ENCODE results near the gene RANBP9. TPM values are rescaled to one million over a fixed set of nuclear protein-coding genes. Genes with fewer than 3 reads are reported as not detected.
A peak's percentile ranks its signal among the peaks of the same experiment; 100 is the strongest.

Gene RANBP9
- total and polyA plus RNA-seq, 2 experiments from 2014 or later, result 12.1 to 31.8 TPM

DNA sequence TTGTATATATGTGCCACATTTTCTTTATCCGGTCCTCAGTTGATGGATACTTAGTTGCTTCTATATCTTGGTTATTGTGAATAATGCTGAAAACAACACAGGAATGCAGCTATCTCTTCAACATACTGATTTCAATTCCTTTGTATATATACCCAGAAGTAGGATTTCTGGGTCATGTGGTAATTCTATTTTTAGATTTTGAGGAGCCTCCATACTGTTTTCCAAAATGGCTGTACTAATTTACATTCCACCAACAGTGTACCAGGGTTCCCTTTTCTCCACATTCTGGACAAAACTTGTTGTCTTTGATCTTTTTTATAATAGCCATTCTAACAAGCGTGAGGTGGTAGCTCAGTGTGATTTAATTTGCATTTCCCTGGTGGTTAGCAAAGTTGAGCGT lies 135.6 kb downstream of the RANBP9 start:
- no peak for ATAC-seq
- H3K36me3 Mint-ChIP-seq (ENCODE audit: low read depth), result peaks cover 13% of the 10 kb centered on the region
- H3K27ac Mint-ChIP-seq, result no peak overlapping the region
- H4K20me1 ChIP-seq (replicated peaks; ENCODE audit: insufficient read depth), result no peaks in the 10 kb centered on the region
- DNase-seq (ENCODE audit: low spot score), result no peak
- peaks cover 14% of the 10 kb centered on the region for H3K27me3 Mint-ChIP-seq (ENCODE audit: insufficient read depth, low read depth, poor library complexity)
- peaks cover 13% of the 10 kb centered on the region for H3K4me1 ChIP-seq (ENCODE audit: insufficient read depth)
- H3K36me3 ChIP-seq (ENCODE audit: insufficient read depth), result no peaks in the 10 kb centered on the region
- TF ChIP-seq NANOG (IDR thresholded peaks at IDR 0.05; ENCODE audit: borderline replicate concordance) (no peak), ZNF462 (CRISPR knock-in tag; IDR thresholded peaks at IDR 0.05) (no peak), POLR2AphosphoS5 (IDR thresholded peaks at IDR 0.05; ENCODE audit: low read depth) (no peak), JUNB (IDR thresholded peaks at IDR 0.05; ENCODE audit: unreplicated experiment) (no peak), ZNF114 (CRISPR knock-in tag; IDR thresholded peaks at IDR 0.05) (no peak)
- H3K4me1 Mint-ChIP-seq, result peaks cover 29% of the 10 kb centered on the region
- H3K4me3 Mint-ChIP-seq, result peak overlapping the region; percentile 61; the same call in 2 of the 3 replicates
- H3K27ac ChIP-seq (ENCODE audit: low read depth), result no peak overlapping the region
- no peaks in the 10 kb centered on the region for H3K9me2 ChIP-seq (ENCODE audit: insufficient read depth)
- peaks cover 28% of the 10 kb centered on the region for H3K79me2 ChIP-seq (replicated peaks; ENCODE audit: insufficient read depth)
- H2AFZ ChIP-seq, result no peak overlapping the region
- no peaks in the 10 kb centered on the region for H3K27me3 ChIP-seq (ENCODE audit: insufficient read depth)
- no peak overlapping the region for H3K4me2 ChIP-seq
- H3K4me3 ChIP-seq, result no peak overlapping the region
- no peaks in the 10 kb centered on the region; the same call in 2 of the 3 replicates for H3K9me3 Mint-ChIP-seq
- peaks cover 10% of the 10 kb centered on the region for H3F3A ChIP-seq (replicated peaks; ENCODE audit: low read depth)

DNA sequence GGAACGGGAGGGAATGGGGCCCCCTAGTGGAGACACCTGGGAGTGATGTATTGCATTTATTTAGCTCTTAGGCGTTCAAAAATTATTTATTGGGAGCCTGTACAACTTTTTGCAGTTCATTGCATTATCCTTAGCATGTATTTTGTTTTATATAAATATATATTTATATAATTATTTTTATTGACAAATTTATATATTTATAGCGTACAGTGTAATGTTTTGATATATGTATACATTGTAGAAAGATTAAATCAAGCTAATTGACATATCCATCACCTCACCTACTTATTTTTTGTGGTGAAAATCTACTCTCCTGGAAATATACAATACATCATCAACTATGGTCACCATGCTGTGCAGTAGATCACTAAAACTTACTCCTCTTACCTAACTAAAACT lies 136.3 kb downstream of the RANBP9 start:
- Histone ChIP-seq H4K20me1 (replicated peaks; ENCODE audit: insufficient read depth) (no peaks in the 10 kb centered on the region), H2AFZ (no peak overlapping the region), H3K4me2 (peak overlapping the region; percentile 94), H3K79me2 (replicated peaks; ENCODE audit: insufficient read depth) (peaks cover 28% of the 10 kb centered on the region), H3K36me3 (ENCODE audit: insufficient read depth) (no peaks in the 10 kb centered on the region), H3K4me3 (peak overlapping the region; percentile 84), H3K27ac (ENCODE audit: low read depth) (no peak overlapping the region), H3K4me1 (ENCODE audit: insufficient read depth) (peaks cover 13% of the 10 kb centered on the region), H3K9me2 (ENCODE audit: insufficient read depth) (no peaks in the 10 kb centered on the region), H3F3A (replicated peaks; ENCODE audit: low read depth) (peaks cover 10% of the 10 kb centered on the region), H3K27me3 (ENCODE audit: insufficient read depth) (no peaks in the 10 kb centered on the region)
- Mint-ChIP-seq H3K4me1 (peaks cover 29% of the 10 kb centered on the region), H3K27me3 (ENCODE audit: insufficient read depth, low read depth, poor library complexity) (peaks cover 12% of the 10 kb centered on the region), H3K9me3 (no peaks in the 10 kb centered on the region; the same call in 2 of the 3 replicates), H3K27ac (peak overlapping the region; percentile 98; the same call in 1 of the 2 replicates), H3K36me3 (ENCODE audit: low read depth) (peaks cover 7% of the 10 kb centered on the region), H3K4me3 (peak overlapping the region; percentile 85)
- ATAC-seq, result no peak
- no peak for DNase-seq (ENCODE audit: low spot score)
- TF ChIP-seq, protein P1, sequence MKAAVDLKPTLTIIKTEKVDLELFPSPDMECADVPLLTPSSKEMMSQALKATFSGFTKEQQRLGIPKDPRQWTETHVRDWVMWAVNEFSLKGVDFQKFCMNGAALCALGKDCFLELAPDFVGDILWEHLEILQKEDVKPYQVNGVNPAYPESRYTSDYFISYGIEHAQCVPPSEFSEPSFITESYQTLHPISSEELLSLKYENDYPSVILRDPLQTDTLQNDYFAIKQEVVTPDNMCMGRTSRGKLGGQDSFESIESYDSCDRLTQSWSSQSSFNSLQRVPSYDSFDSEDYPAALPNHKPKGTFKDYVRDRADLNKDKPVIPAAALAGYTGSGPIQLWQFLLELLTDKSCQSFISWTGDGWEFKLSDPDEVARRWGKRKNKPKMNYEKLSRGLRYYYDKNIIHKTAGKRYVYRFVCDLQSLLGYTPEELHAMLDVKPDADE (IDR thresholded peaks at IDR 0.05), result no peak
- TF ChIP-seq EZH2phosphoT487 (IDR thresholded peaks at IDR 0.05; ENCODE audit: unreplicated experiment), result no peak
- TF ChIP-seq, protein P2, sequence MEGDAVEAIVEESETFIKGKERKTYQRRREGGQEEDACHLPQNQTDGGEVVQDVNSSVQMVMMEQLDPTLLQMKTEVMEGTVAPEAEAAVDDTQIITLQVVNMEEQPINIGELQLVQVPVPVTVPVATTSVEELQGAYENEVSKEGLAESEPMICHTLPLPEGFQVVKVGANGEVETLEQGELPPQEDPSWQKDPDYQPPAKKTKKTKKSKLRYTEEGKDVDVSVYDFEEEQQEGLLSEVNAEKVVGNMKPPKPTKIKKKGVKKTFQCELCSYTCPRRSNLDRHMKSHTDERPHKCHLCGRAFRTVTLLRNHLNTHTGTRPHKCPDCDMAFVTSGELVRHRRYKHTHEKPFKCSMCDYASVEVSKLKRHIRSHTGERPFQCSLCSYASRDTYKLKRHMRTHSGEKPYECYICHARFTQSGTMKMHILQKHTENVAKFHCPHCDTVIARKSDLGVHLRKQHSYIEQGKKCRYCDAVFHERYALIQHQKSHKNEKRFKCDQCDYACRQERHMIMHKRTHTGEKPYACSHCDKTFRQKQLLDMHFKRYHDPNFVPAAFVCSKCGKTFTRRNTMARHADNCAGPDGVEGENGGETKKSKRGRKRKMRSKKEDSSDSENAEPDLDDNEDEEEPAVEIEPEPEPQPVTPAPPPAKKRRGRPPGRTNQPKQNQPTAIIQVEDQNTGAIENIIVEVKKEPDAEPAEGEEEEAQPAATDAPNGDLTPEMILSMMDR (conservative IDR thresholded peaks at IDR 0.05; ENCODE audit: low read depth in 2 of 2), result peak; percentile 79 to 81
- TF ChIP-seq REST (IDR thresholded peaks at IDR 0.05; ENCODE audit: unreplicated experiment), result no peak
- TF ChIP-seq POLR2AphosphoS5 (IDR thresholded peaks at IDR 0.05; ENCODE audit: low read depth), result no peak
